Cardiac fibroblast (primary cell): ENCODE results near the gene SPIRE2.

Experiments used
- DNase-seq, 2 donors: peaks; one replicate each; pipeline versions ENCODE4 v3.0.0 to v3.0.0-alpha.2; 2010; ENCODE audit warnings: low read depth in 2 of 2
- H3K4me3 ChIP-seq, 2 donors: replicated peaks in 1 of 2; 1 replicate in 1 of 2; 2 replicates in 1 of 2; pipeline ENCODE4 v1.5.1; 2011; ENCODE audit warnings: low read depth in 2 of 2, low read length in 2 of 2, mild to moderate bottlenecking in 2 of 2, moderate library complexity in 1 of 2
- CTCF ChIP-seq: IDR thresholded peaks from one replicate; pipeline ENCODE4 v1.5.1; 2011; ENCODE audit warnings: low read depth, mild to moderate bottlenecking, low read length, inconsistent platforms

Gene SPIRE2

GRCh38 chr16:89919535-89920406 is 91.5 kb downstream of the SPIRE2 start:
- no peak for TF ChIP-seq CTCF
- DNase-seq: no peak
- H3K4me3 ChIP-seq: no peak overlapping the region

GRCh38 chr16:89920723-89921122 is 92.4 kb downstream of the SPIRE2 start:
- TF ChIP-seq CTCF: no peak
- DNase-seq: peak; percentile 24 to 40
- no peak overlapping the region for H3K4me3 ChIP-seq
